ENCODE measurements around the gene POU2AF1.

DNA sequence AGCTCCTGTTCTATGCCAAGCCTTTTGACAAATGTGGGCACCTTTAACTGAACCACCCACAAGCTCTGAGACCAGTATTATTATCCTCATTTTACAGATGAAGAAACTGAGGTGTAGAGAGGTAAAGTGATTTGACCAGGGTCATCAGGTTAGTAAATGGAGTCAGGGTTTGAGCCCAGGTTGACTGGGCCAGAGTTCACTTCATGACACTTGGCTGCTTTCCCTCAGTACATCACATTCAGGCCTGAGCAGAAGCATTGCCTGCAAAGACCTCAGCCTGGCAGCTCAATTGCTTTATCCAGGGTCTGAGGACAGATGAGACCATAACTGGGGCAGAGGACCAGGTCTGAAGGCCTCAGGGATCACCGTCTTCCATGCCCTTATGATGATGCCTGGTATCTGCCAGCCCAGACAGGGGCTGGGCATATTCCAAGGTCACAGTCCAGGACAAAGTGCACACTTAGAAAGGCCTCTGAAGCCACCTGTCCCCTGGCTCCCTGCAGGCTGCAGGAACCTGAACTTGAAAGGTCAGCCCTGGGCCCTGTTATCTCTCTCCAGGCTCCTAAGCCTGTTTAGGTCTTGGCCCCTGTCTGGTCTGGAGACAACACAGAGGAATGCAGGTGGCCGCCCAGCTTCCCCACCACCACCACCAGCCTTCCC, 48.7 kb downstream of the POU2AF1 start:
- TF ChIP-seq, protein P1, sequence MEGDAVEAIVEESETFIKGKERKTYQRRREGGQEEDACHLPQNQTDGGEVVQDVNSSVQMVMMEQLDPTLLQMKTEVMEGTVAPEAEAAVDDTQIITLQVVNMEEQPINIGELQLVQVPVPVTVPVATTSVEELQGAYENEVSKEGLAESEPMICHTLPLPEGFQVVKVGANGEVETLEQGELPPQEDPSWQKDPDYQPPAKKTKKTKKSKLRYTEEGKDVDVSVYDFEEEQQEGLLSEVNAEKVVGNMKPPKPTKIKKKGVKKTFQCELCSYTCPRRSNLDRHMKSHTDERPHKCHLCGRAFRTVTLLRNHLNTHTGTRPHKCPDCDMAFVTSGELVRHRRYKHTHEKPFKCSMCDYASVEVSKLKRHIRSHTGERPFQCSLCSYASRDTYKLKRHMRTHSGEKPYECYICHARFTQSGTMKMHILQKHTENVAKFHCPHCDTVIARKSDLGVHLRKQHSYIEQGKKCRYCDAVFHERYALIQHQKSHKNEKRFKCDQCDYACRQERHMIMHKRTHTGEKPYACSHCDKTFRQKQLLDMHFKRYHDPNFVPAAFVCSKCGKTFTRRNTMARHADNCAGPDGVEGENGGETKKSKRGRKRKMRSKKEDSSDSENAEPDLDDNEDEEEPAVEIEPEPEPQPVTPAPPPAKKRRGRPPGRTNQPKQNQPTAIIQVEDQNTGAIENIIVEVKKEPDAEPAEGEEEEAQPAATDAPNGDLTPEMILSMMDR (IDR thresholded peaks at IDR 0.05), result no peak
- TF ChIP-seq EP300 (IDR thresholded peaks at IDR 0.05), result no peak
- no peak for TF ChIP-seq RAD21 (conservative IDR thresholded peaks at IDR 0.05 in 1 of 2, IDR thresholded peaks at IDR 0.05 in 1 of 2)
- TF ChIP-seq, protein P2, sequence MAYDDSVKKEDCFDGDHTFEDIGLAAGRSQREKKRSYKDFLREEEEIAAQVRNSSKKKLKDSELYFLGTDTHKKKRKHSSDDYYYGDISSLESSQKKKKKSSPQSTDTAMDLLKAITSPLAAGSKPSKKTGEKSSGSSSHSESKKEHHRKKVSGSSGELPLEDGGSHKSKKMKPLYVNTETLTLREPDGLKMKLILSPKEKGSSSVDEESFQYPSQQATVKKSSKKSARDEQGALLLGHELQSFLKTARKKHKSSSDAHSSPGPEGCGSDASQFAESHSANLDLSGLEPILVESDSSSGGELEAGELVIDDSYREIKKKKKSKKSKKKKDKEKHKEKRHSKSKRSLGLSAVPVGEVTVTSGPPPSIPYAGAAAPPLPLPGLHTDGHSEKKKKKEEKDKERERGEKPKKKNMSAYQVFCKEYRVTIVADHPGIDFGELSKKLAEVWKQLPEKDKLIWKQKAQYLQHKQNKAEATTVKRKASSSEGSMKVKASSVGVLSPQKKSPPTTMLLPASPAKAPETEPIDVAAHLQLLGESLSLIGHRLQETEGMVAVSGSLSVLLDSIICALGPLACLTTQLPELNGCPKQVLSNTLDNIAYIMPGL (CRISPR knock-in tag; IDR thresholded peaks at IDR 0.05; ENCODE audit: borderline replicate concordance), result no peak
- TF ChIP-seq RFX5 (IDR thresholded peaks at IDR 0.05), result no peak
- no peak for TF ChIP-seq MYC (IDR thresholded peaks at IDR 0.05; ENCODE audit: borderline replicate concordance, low read length)
- TF ChIP-seq POLR2A (IDR thresholded peaks at IDR 0.05; ENCODE audit: low read length), result no peak
- no peak for TF ChIP-seq ZSCAN20 (CRISPR knock-in tag; IDR thresholded peaks at IDR 0.05)
